Glomerular visceral epithelial cell (primary cell): ENCODE results near the gene ZSCAN21.

Experiments used
- DNase-seq: peaks from one replicate; pipeline ENCODE4 v3.0.0-alpha.2; 2016; ENCODE audit errors: extremely low spot score

ZSCAN21 gene

DNA sequence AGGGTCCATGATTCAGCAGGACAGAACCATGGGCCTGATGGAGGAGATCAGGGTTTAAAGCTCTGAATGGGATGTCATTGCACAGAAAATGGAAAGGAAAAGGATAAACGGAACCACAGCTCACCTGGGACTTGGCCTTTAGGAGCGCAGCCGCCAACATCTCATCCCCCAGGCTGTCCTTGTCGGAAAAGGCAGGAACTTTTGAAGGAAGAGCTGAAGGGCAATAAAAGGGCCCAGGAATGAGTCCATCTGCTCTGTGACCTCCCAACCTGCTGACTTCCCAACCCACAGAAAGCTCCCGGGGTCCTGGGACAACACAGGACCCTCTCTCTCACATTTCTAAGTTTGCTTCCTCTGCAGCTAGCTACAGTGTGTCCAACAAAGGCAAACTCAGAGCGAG lies 25.8 kb downstream of the ZSCAN21 start:
- DNase-seq = no peak

- no peak for DNase-seq
Measured at GRCh38 chr7:100077205-100077604, 27.6 kb downstream of the ZSCAN21 start.

DNA sequence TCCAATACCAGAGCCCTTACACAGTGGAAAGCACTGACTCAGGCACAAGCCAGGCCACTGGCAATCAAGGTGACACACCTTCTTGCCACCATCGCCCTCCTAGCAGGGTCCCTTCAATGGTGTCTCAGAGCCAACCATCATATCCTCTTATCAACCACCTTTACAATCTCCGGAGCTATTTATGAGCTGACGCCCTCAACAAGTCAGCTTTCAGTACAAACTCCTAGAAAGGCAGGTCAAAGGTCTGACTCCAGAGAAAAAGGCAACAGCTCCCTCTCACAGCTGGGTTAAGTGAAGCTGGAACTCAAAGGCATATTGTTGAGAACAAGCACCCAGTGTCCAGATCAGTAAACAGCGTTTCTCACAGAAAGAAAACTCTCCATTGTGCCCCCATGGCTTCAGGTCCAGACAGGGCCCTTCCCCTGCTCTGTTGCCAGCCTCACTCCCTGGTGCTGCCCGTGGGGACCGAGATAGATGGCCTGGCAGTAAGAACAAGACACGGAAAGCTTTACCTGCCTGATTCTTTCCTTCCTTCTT lies 29.5 kb downstream of the ZSCAN21 start:
- no peak for DNase-seq

GRCh38 chr7:100080907-100081534 lies 31.4 kb downstream of the ZSCAN21 start:
- no peak for DNase-seq

DNA sequence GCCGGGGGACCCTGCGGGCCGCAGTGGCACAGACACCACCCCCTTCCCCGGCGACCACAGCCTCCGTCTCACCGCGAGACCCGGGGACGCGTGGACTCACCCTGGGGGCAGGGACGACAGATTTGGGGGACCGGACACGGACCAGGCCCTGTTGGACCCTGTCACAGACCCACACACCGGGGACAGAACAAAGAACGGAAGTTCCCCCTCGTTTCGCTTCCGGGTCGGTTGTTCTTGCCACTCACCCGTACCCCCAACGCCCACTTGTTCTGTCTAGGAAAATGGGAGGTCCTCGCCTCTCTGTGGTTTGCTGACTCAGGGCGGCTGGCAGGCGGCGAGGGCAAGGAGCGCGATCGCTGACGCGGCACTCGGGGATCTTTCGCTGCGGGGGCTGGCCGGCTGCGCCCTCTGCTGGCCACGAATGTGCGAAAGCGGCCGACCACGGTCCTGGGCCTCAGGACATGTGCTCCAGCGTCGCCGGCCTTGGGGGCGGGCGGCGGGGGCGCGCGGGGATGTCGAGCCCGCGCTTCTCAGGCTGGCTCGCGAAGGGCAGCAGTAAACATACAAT lies 32.0 kb downstream of the ZSCAN21 start, which contains the start of gene ZNF3:
ZNF3 (minus strand) TSS at position 189 of the 568 bp plus-strand sequence. CDS start 4,366 bp downstream, outside the sequence.
- peak; percentile 98 for DNase-seq

DNA sequence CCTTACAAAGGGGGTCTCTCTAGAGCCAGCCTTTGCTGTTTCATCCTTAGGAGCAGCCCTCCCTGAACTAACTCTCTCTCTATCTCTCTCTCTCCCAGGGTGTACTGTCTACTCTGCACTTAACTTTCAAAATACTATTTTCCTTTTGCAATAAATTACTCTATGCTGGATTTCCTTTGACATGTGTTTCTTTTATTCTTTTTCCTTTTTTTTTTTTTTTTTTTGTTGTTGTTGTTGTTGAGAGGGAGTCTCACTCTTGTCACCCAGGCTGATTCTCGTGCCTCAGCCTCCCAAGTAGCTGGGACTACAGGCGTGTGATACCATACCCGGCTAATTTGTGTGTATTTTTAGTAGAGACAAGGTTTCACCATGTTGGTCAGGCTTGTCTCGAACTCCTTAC lies 33.4 kb downstream of the ZSCAN21 start:
- no peak for DNase-seq

- DNase-seq = no peak
Measured at GRCh38 chr7:100085515-100085914, 35.9 kb downstream of the ZSCAN21 start.

- DNase-seq = peak; percentile 72
Measured at GRCh38 chr7:100087055-100087750, 37.6 kb downstream of the ZSCAN21 start.

DNA sequence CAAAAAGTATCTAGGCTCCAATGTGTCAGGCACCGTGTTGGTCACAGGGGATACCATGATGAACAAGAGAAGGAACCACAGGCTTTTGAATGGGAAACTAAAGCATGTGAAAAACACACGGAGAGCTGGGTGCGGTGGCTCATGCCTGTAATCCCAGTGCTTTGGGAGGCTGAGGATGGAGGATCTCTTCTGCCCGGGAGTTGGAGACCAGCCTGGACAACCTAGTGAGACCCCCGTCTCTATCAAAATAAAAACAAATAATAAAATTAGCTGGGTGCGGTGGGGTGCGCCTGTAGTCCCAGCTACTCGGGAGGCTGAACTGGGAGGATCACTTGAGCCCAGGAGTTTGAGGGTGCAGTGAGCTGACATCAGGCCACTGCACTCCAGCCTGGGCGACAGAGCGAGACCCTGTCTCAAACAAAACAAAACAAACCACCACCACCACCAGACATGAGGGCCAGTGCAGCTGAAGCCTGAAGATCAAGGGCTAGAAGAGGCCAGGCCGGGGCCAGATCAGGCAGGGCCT lies 38.6 kb downstream of the ZSCAN21 start:
- DNase-seq = no peak

DNA sequence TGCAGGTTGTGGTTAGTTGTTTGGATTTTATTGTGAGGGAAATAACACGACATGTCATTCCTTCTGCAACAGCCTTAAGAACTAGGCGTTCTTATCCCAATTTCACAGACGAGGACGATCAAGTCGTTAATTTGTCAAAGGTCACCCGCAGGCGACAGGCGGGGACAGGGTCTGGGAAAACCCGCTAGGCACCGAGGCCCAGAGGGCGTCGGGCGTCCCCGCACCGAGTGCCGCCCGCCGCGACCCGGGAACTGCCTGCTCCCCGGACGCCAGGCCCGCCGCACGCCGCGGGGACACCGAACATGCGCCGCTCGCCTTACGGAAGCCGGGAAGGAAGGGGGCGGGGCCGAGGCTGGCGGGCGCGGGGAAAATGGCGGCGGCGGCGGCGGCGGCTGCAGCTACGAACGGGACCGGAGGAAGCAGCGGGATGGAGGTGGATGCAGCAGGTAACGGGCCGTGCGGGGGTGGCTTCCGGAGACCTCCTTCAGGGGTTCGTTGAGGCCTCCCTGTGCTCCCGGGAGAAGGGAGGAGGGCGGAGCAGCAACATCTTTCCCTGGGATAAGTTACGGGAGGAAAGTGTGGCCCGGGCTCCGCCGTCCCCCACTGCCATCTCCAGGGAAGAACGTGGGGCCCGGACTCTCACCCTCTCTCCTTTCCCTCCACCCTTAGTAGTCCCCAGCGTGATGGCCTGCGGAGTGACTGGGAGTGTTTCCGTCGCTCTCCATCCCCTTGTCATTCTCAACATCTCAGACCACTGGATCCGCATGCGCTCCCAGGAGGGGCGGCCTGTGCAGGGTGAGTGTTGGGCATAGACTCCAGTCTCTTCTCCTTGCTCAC lies 39.3 kb downstream of the ZSCAN21 start, which contains the start of gene COPS6:
COPS6 (plus strand) TSS at position 349 of the 837 bp plus-strand sequence; CDS start at position 371, 22 bp downstream.
- peak; percentile 65 for DNase-seq

- DNase-seq = peak; percentile 32
Measured at GRCh38 chr7:100089458-100090196, 40.1 kb downstream of the ZSCAN21 start.

GRCh38 chr7:100090527-100091410 lies 41.2 kb downstream of the ZSCAN21 start:
- DNase-seq = no peak

- DNase-seq = peak; percentile 30
Measured at GRCh38 chr7:100091411-100092181, 42.0 kb downstream of the ZSCAN21 start.

GRCh38 chr7:100093054-100093453 lies 43.5 kb downstream of the ZSCAN21 start:
- no peak for DNase-seq

- no peak for DNase-seq
Measured at GRCh38 chr7:100093498-100093897, 43.9 kb downstream of the ZSCAN21 start.

GRCh38 chr7:100093925-100094486 lies 44.4 kb downstream of the ZSCAN21 start:
- DNase-seq = no peak

DNA sequence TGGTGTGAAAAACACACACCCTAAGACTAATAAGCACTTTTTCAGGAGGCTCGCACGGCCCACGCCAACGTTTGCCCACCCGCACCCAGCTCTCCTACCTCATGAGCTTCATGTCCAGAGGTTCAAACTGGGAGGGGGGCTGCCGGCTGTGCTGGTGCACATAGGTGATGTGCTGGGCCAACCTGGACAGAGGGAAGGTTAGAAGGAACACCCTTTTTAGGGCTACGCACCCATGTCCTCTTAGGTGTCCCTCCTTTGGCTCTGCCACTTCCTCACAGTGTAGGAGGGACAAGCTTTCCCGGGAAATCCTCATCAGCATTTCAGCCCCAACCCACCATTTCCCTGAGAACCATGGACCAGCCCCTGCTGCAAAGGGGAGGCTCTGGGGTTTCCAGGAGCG lies 45.7 kb downstream of the ZSCAN21 start:
- no peak for DNase-seq

GRCh38 chr7:100095704-100096103 lies 46.1 kb downstream of the ZSCAN21 start:
- no peak for DNase-seq

DNA sequence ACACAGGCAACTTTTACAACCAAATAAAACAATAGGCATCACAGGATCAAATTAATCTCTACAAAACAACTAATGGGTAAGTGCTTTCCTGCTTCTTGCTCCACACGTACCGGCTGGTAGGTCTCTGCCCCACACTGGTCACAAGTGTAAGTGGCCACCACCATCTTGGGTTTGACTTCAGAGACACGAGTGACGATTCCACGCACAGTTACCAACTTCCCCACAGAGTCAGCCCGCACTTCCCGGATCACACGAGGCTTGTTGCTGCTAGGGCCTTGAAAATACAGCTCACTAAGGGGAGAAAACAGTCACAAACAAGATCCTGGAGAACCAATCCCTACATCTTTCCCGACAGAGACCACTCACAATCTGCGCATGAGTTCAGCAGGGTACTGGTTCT lies 49.3 kb downstream of the ZSCAN21 start:
- no peak for DNase-seq
